Right lobe of liver (tissue), 4 donors: Measurements from ENCODE around the gene PRR13.
A peak's percentile ranks its signal among the peaks of the same experiment; 100 is the strongest.

Source experiments
- POLR2A ChIP-seq: fragments of 450-650 bp; IDR thresholded peaks from one replicate; pipeline ENCODE4 v1.6.1; 2017; ENCODE audit warnings: antibody characterized with exemption, mild to moderate bottlenecking
- TF ChIP-seq, protein P1 (sequence below), 4 donors: fragments of 200-600 bp in 3 of 4; fragments of 450-650 bp in 1 of 4; IDR thresholded peaks; one replicate each; pipeline versions ENCODE4 v1.5.1 to v1.8.0; 2016 to 2022; ENCODE audit warnings: antibody characterized with exemption in 4 of 4, mild to moderate bottlenecking in 2 of 4
- donor health status: DM: no; HTN: no; CAD: no.
- donor health status: DM: no; HTN: no; CAD: no.
- donor health status: DM: no; HTN: yes; CAD: no.

DNA sequence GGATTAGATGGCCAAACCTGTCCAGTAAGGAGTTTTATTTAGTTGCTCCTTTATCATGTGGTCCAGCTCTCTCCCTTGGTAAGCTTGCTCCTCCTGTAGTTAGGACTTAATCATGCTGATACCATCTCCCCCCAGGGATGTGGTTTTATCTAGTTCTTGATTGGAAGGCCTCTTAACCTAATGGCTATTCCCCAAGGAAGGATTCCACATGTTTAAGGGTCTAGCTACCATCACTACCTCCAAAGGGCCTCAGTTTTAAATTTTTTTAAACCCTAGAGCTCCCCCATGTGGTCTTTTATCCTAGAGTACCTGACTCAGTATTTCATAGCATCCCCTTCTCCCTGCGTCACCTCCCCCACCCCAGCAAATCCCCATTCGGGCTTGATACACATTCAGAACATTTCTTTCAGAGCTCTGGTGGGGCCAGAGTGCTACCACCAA lies 35.3 kb downstream of the PRR13 start:
- TF ChIP-seq, protein P1, sequence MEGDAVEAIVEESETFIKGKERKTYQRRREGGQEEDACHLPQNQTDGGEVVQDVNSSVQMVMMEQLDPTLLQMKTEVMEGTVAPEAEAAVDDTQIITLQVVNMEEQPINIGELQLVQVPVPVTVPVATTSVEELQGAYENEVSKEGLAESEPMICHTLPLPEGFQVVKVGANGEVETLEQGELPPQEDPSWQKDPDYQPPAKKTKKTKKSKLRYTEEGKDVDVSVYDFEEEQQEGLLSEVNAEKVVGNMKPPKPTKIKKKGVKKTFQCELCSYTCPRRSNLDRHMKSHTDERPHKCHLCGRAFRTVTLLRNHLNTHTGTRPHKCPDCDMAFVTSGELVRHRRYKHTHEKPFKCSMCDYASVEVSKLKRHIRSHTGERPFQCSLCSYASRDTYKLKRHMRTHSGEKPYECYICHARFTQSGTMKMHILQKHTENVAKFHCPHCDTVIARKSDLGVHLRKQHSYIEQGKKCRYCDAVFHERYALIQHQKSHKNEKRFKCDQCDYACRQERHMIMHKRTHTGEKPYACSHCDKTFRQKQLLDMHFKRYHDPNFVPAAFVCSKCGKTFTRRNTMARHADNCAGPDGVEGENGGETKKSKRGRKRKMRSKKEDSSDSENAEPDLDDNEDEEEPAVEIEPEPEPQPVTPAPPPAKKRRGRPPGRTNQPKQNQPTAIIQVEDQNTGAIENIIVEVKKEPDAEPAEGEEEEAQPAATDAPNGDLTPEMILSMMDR (IDR thresholded peaks at IDR 0.05), result peak in 2 of 4 donors; percentile 15 to 24
- TF ChIP-seq POLR2A, result no peak
